GM19035 (cell line): ENCODE data around the gene UIMC1.

Experiments used
- ATAC-seq: cut with Tn5 transposase; IDR thresholded peaks from one replicate; pipeline ENCODE4 v1.9.1; 2021; ENCODE audit not compliant: unreplicated experiment

UIMC1 gene

GRCh38 chr5:176955895-176956294, 50.7 kb downstream of the UIMC1 start:
- no peak for ATAC-seq

GRCh38 chr5:176954050-176954449, 52.5 kb downstream of the UIMC1 start:
- no peak for ATAC-seq

- no peak for ATAC-seq
Measured at GRCh38 chr5:176952531-176953193, 53.9 kb downstream of the UIMC1 start.

- no peak for ATAC-seq
Measured at GRCh38 chr5:176948458-176948857, 58.1 kb downstream of the UIMC1 start.

DNA sequence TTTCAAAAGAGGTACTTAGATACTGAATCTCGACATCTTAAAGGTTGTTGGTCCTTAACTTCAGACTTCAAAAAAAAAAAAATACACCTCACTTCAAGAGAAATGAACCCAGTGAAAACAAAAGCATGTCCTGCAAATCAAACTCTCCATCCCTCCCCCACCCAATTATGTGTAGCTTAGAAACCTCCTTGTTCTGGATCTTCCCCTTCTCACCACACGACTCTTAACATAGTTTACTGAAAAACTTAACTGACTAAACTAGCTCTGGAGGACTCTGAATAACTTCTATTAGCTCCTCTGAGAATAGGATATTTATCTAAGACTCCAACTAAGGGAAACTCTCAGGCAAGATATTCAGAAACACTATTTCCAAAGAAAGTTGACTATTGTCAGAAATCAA, 58.7 kb downstream of the UIMC1 start:
- ATAC-seq = no peak

GRCh38 chr5:176944268-176944667, 62.3 kb downstream of the UIMC1 start:
- ATAC-seq = no peak

DNA sequence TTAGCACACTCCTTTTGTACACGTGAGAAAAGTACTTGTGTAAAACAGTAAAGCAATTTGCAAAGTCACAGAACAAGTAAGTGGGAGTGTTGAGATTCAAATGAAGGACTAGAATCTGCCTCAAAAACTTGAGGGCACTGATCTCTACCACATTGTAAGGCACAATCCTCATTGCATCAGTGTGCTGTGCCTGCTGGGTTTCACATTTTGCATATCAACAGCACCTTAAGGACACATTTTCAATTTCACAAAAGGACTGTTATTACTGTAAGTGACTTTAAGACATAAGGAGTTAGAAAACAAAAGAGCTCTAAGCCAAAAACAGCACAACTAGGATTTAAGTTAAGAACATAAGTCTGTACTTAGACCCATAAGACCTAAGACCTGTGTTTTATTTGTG, 62.8 kb downstream of the UIMC1 start:
- no peak for ATAC-seq

GRCh38 chr5:176941951-176942350, 64.6 kb downstream of the UIMC1 start:
- ATAC-seq = no peak

DNA sequence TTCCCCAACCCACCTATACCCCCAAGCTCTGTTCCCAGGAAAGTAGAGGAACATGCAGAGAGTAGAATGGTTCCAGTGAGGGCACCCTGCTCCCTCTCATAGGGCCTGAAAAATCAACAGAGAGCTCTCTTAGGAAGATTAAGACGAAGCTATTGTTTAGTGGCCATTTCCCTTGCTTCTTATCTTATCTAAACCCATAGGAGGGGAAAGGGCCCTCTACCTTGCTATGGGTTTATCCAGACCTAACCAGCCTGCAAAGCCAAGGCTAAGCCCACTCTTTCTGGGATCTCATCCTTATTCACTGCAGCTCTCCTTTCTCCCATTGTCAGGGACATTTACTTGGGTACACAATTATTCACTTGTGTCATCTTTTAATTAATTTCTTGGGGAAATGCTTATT, 68.1 kb downstream of the UIMC1 start:
- no peak for ATAC-seq

GRCh38 chr5:176935017-176935416, 71.6 kb downstream of the UIMC1 start:
- no peak for ATAC-seq

DNA sequence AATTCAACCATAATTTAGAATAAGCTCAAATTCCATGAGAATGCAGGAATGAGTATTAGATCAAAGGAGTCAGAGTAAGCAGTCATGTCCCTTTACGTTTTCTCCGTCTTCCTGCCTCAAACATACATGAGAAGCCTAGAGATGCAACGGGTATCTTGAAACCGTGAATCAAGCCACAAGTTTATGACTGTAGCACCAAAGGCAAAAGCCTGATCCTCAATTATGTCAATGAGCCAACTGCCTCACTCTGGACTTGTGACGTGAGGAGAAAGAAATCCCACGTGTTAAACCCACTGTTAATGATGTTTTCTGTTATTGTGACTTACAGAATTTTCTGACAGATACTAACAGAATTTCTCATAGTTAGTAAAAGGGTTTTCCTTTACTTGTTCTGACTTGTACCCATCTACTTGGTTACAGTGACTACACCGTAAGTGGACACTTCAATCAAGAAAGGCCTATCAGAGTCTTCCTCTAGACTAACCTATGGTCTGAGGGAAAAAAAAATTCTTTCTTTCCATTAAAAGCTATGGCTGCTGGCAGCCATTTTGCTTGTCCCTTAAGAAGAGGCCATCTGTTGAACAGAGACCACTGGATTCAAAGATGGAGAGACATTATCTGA, 72.2 kb downstream of the UIMC1 start:
- no peak for ATAC-seq

- ATAC-seq = no peak
Measured at GRCh38 chr5:176929654-176930053, 76.9 kb downstream of the UIMC1 start.

DNA sequence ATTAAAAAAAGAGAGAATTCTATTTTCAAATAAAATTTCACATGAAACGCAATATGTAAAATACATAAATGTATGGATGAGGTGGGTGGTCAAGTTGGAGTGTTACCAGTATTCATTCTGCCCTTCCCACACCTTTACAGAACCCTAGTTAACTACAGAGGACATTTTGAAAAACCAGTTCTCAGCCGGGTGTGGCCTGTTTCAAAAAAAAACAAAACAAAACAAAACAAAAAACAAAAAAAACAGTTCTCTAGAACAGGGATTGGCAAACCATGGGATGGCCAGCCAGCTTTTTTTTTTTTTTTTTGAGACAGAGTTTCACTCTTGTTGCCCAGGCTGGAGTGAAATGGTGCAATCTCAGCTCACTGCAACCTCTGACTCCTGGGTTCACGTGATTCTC, 79.0 kb downstream of the UIMC1 start:
- ATAC-seq = no peak

DNA sequence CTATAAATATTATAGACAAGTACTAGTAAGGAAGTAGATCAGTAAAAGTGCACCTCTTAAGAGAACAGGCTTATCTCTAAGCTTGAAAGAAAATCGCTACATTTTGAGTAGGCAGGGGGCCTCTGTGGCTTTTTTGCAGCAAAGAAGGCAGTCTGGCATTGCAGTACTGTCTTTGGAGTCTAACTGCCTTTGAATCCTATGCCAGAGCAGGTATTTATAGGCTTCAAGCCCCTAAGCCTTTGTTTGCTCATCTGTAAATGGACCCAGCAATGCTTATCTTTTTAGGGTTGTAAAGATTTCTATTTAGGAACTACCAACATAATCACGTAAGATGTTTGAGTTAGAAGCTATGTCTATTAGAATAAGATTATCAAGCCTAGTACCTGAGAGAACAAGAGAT, 83.8 kb downstream of the UIMC1 start:
- no peak for ATAC-seq

DNA sequence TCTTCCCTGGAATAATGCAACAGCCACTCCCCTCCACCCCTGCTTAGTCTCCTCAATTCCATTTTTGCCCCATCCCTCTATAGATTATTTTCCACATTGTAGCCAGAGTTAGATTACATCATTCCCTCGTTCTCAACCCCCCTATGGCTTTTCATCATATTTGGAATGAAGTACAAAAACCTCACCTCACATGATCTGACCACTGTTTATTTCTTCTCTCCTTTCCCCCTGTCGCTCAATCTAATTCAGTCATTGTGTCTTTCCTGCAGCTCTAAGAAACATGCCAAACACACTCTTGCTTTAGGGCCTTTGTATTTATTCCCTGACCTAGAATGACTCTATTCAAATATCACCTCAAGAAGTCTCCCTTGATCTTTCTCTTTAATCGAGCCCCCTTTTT, 84.9 kb downstream of the UIMC1 start:
- no peak for ATAC-seq

DNA sequence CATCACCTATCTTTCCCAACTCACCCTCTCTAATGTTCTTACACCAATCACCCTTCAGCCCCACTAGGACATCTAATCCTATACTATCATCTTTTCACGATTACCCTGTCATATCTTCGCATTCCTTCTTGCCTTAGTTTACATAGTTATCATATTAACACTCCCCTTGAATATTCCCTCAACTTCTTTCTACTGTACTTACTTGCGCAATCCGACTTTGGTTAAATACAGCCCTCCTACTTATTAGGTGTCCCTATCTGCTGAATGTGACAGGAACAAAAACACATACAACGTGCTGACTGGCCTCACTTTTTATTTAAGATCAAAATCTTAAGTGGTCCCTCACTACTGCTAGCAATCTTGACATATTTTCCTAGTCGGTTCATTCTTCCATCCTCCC, 88.0 kb downstream of the UIMC1 start:
- no peak for ATAC-seq

DNA sequence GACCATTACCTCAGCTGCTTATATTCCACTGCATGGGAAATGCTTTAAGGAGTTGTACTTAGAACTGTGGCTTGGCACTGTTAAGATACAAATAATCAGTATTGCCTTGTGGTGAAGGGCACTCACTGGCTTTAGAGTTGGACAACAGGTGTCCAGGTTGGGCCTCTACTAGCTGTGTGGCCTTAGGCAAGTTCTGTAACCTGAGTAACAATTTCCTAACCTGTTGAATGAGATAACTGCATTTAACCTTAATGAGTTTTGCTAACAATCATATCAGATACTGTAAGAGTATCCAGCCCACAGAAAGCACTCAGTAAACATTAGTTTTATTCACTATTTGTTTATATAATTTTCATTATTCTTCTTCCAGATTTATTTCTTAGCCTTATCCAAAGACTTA, 90.2 kb downstream of the UIMC1 start:
- no peak for ATAC-seq

DNA sequence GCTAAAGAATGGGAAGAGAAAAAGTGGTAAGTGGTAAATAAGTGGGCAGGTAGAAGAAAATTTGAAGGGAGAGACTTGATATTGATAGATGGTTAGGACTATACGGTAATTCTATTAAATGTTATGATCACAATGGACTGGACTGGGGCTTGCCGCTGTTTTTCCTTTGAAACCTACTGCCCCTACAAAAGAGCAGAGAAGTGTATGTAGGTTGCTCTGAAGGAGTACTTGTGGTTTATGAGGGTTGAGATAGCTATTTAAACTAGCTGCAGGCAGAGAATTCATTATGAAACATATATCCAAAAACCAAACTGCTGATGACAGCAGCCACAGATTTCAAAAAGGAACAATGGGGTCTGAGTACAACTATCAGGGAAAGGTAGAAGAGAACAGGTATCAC, 90.7 kb downstream of the UIMC1 start:
- no peak for ATAC-seq

- no peak for ATAC-seq
Measured at GRCh38 chr5:176912115-176912514, 94.5 kb downstream of the UIMC1 start.

GRCh38 chr5:176908675-176909368, 97.8 kb downstream of the UIMC1 start:
- ATAC-seq = no peak

GRCh38 chr5:176906796-176907195, 99.8 kb downstream of the UIMC1 start:
- ATAC-seq = no peak

GRCh38 chr5:176906126-176906525, 100.5 kb downstream of the UIMC1 start:
- ATAC-seq = no peak
